ENCODE results near the gene FSIP1. TPM values are rescaled to one million over a fixed set of nuclear protein-coding genes. Genes with fewer than 3 reads are reported as not detected.

Gene FSIP1
- total RNA-seq, 1 experiment from 2014 or later = 0.61 TPM

GRCh38 chr15:39616731-39617455 lies 165.7 kb downstream of the FSIP1 start (continued):
- no peak for TF ChIP-seq RELA (CRISPR knock-in tag; IDR thresholded peaks at IDR 0.05; ENCODE audit: borderline replicate concordance)
- no peak for TF ChIP-seq CBFB (CRISPR knock-in tag; IDR thresholded peaks at IDR 0.05; ENCODE audit: low read depth)
- TF ChIP-seq ZNF671 (CRISPR knock-in tag; IDR thresholded peaks at IDR 0.05) = no peak

- CTCF ChIA-PET = interaction anchor here (1.4 kb wide), 1 partner anchor 130 kb away, joined by 3 read pairs; no protein-coding TSS in a partner anchor
- POLR2A ChIA-PET = no interaction called here
- peaks cover 8% of the 10 kb centered on the region for H3K36me3 Mint-ChIP-seq
- no peak for TF ChIP-seq ZNF423 (CRISPR knock-in tag; IDR thresholded peaks at IDR 0.05)
- TF ChIP-seq IRF1 (CRISPR knock-in tag; IDR thresholded peaks at IDR 0.05) = no peak
- TF ChIP-seq USF2 (CRISPR knock-in tag; IDR thresholded peaks at IDR 0.05) = no peak
- TF ChIP-seq CREB1 (CRISPR knock-in tag; IDR thresholded peaks at IDR 0.05) = no peak
- no peak for TF ChIP-seq CBFB (CRISPR knock-in tag; IDR thresholded peaks at IDR 0.05; ENCODE audit: low read depth)
- TF ChIP-seq STAT6 (CRISPR knock-in tag; conservative IDR thresholded peaks at IDR 0.05; ENCODE audit: low read depth) = no peak
- TF ChIP-seq FOXP1 (CRISPR knock-in tag; IDR thresholded peaks at IDR 0.05; ENCODE audit: borderline replicate concordance) = no peak
- no peak for TF ChIP-seq HMGXB4 (CRISPR knock-in tag; IDR thresholded peaks at IDR 0.05)
- H3K4me1 Mint-ChIP-seq = no peaks in the 10 kb centered on the region
- DNase-seq (ENCODE audit: low spot score) (no peak), ATAC-seq (no peak)
- no peak overlapping the region for H3K27ac Mint-ChIP-seq
- no peak overlapping the region for H3K4me3 Mint-ChIP-seq
- no peaks in the 10 kb centered on the region; the same call in 1 of the 2 replicates for H3K27me3 Mint-ChIP-seq (ENCODE audit: low read depth)
- peaks cover 44% of the 10 kb centered on the region for H3K9me3 Mint-ChIP-seq
These were observed 168.8 kb downstream of the FSIP1 start for GRCh38 chr15:39613861-39614260.

- POLR2A ChIA-PET = no interaction called here
These were observed 169.4 kb downstream of the FSIP1 start for GRCh38 chr15:39613271-39613670.

GRCh38 chr15:39610665-39611064 lies 172.0 kb downstream of the FSIP1 start:
- DNase-seq (ENCODE audit: low spot score) (no peak), ATAC-seq (no peak)
- H3K27ac Mint-ChIP-seq = no peak overlapping the region
- no peaks in the 10 kb centered on the region for H3K4me1 Mint-ChIP-seq
- peaks cover 8% of the 10 kb centered on the region for H3K36me3 Mint-ChIP-seq
- no peaks in the 10 kb centered on the region; the same call in 1 of the 2 replicates for H3K27me3 Mint-ChIP-seq (ENCODE audit: low read depth)
- ChIA-PET CTCF (interaction anchor here (1.6 kb wide), 1 partner anchor 146 kb away, joined by 7 read pairs; no protein-coding TSS in a partner anchor), POLR2A (no interaction called here)
- H3K9me3 Mint-ChIP-seq = peaks cover 44% of the 10 kb centered on the region
- no peak overlapping the region for H3K4me3 Mint-ChIP-seq
- TF ChIP-seq ZNF317 (CRISPR knock-in tag; IDR thresholded peaks at IDR 0.05; ENCODE audit: borderline replicate concordance, low read depth) (no peak), TCF7 (CRISPR knock-in tag; IDR thresholded peaks at IDR 0.05; ENCODE audit: low read depth) (no peak), ZNF671 (CRISPR knock-in tag; IDR thresholded peaks at IDR 0.05) (no peak), FOXJ3 (CRISPR knock-in tag; IDR thresholded peaks at IDR 0.05; ENCODE audit: borderline replicate concordance) (no peak), E2F5 (CRISPR knock-in tag; IDR thresholded peaks at IDR 0.05) (no peak), GRHL2 (CRISPR knock-in tag; IDR thresholded peaks at IDR 0.05; ENCODE audit: insufficient replicate concordance, severe bottlenecking) (no peak), ZBTB21 (CRISPR knock-in tag; IDR thresholded peaks at IDR 0.05; ENCODE audit: borderline replicate concordance) (no peak), FOXP4 (CRISPR knock-in tag; IDR thresholded peaks at IDR 0.05) (no peak), NR3C1 (CRISPR knock-in tag; conservative IDR thresholded peaks at IDR 0.05; ENCODE audit: low read depth) (no peak)

More at GRCh38 chr15:39613271-39613670, 169.4 kb downstream of the FSIP1 start:
- TF ChIP-seq GTF2I (CRISPR knock-in tag; conservative IDR thresholded peaks at IDR 0.05) (no peak), FOXP1 (CRISPR knock-in tag; IDR thresholded peaks at IDR 0.05; ENCODE audit: borderline replicate concordance) (no peak)
- no peaks in the 10 kb centered on the region; the same call in 1 of the 2 replicates for H3K27me3 Mint-ChIP-seq (ENCODE audit: low read depth)
- CTCF ChIA-PET = interaction anchor here (1.4 kb wide), 1 partner anchor 131 kb away, joined by 3 read pairs; no protein-coding TSS in a partner anchor
- DNase-seq (ENCODE audit: low spot score) (no peak), ATAC-seq (no peak)
- peaks cover 8% of the 10 kb centered on the region for H3K36me3 Mint-ChIP-seq
- H3K27ac Mint-ChIP-seq = no peak overlapping the region
- H3K9me3 Mint-ChIP-seq = peaks cover 44% of the 10 kb centered on the region
- no peaks in the 10 kb centered on the region for H3K4me1 Mint-ChIP-seq
- H3K4me3 Mint-ChIP-seq = no peak overlapping the region
